IPS-11a (cell line): ENCODE measurements around the gene RENBP.

Experiments
- H3K4me3 ChIP-seq: one replicate; pipeline ENCODE4 v1.5.1; 2013; ENCODE audit warnings: low read depth, low read length, control low read depth

Gene RENBP

GRCh38 chrX:153971124-153971449 is 26.6 kb upstream of the RENBP start:
- peak overlapping the region; percentile 84 for H3K4me3 ChIP-seq

GRCh38 chrX:153970357-153971123 is 26.1 kb upstream of the RENBP start:
- H3K4me3 ChIP-seq: peak overlapping the region; percentile 84

GRCh38 chrX:153969904-153970356 is 25.5 kb upstream of the RENBP start:
- peak overlapping the region; percentile 50 for H3K4me3 ChIP-seq

GRCh38 chrX:153969125-153969903 is 24.9 kb upstream of the RENBP start:
- H3K4me3 ChIP-seq: peak overlapping the region; percentile 50

GRCh38 chrX:153968754-153969124 is 24.3 kb upstream of the RENBP start:
- H3K4me3 ChIP-seq: no peak overlapping the region

GRCh38 chrX:153968255-153968654 is 23.8 kb upstream of the RENBP start:
- no peak overlapping the region for H3K4me3 ChIP-seq

- no peak overlapping the region for H3K4me3 ChIP-seq
Measured at GRCh38 chrX:153967536-153968224, 23.2 kb upstream of the RENBP start.

- H3K4me3 ChIP-seq: no peak overlapping the region
Measured at GRCh38 chrX:153966841-153967535, 22.5 kb upstream of the RENBP start.

GRCh38 chrX:153966283-153966688 is 21.8 kb upstream of the RENBP start:
- no peak overlapping the region for H3K4me3 ChIP-seq

GRCh38 chrX:153965406-153965805 is 21.0 kb upstream of the RENBP start:
- no peak overlapping the region for H3K4me3 ChIP-seq

- H3K4me3 ChIP-seq: no peak overlapping the region
Measured at GRCh38 chrX:153964105-153964504, 19.7 kb upstream of the RENBP start.

GRCh38 chrX:153963546-153963945 is 19.1 kb upstream of the RENBP start:
- H3K4me3 ChIP-seq: no peak overlapping the region

GRCh38 chrX:153961292-153961691 is 16.8 kb upstream of the RENBP start:
- no peak overlapping the region for H3K4me3 ChIP-seq

- H3K4me3 ChIP-seq: no peak overlapping the region
Measured at GRCh38 chrX:153960786-153961185, 16.3 kb upstream of the RENBP start.

- H3K4me3 ChIP-seq: no peak overlapping the region
Measured at GRCh38 chrX:153960077-153960476, 15.6 kb upstream of the RENBP start.

- no peak overlapping the region for H3K4me3 ChIP-seq
Measured at GRCh38 chrX:153959649-153960048, 15.2 kb upstream of the RENBP start.

GRCh38 chrX:153958605-153959004 is 14.2 kb upstream of the RENBP start:
- no peak overlapping the region for H3K4me3 ChIP-seq

- H3K4me3 ChIP-seq: no peak overlapping the region
Measured at GRCh38 chrX:153957224-153957623, 12.8 kb upstream of the RENBP start.

GRCh38 chrX:153956044-153956907 is 11.8 kb upstream of the RENBP start:
- no peak overlapping the region for H3K4me3 ChIP-seq

GRCh38 chrX:153955228-153955732 is 10.8 kb upstream of the RENBP start:
- no peak overlapping the region for H3K4me3 ChIP-seq
